HUDEP-2 (cell line): ENCODE measurements around the gene NRN1.
A peak's percentile ranks its signal among the peaks of the same experiment; 100 is the strongest.
"Not testable (repeated sequence)": the region's sequence is repeated elsewhere in the genome, so short reads cannot be mapped to it uniquely, and the experiment has no call there.

ENCODE experiments used
- DNase-seq, 76 experiments: peaks; one replicate each; lab custom pipeline; 2025; ENCODE audit not compliant: unreplicated experiment in 76 of 76; lab: John Stamatoyannopoulos, UW

NRN1 gene

DNA sequence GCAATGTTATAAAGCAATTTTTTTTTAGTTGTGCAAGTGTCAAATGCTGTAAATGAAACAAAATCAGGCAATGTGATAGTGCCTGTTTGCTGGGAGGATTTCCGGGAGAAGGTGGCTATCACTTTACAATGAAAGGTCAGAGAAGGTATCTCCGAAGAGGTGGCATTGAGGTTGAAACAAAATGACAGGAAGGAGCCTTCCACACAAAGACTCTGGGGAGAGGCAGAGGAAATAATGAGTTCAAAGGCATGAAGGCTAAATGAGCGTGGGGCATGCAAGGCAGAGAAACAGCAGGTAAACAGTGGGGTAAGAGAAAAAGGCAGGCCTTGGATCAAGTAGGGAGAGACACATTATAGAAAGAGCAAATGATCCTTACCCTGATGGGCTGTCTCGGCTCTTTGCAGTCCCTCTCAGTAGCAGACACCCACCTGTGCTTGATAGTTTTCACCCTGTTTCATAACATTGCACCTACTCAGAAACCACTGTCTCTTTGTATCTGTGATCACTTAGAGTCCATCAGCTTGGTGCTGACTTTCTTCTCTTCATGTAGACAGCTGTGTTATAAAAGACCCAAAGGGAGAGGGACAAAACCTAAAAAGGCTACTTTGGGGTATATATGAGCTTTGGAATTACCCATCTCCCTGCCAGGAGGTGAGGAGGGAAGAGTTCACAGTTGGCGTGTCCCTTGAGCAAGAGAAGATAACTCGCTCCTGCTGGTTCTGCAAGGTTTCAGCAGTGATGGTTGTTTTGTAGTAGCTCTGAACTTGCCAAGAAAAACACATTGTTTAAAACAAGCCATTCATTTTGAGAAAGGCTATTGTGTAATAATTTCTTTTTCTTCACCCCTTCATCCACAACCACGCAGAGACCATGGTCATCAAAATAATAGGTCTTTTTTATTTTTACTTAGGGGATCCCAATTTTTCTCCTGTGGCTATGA lies 22.3 kb downstream of the NRN1 start:
- DNase-seq: no peak

DNA sequence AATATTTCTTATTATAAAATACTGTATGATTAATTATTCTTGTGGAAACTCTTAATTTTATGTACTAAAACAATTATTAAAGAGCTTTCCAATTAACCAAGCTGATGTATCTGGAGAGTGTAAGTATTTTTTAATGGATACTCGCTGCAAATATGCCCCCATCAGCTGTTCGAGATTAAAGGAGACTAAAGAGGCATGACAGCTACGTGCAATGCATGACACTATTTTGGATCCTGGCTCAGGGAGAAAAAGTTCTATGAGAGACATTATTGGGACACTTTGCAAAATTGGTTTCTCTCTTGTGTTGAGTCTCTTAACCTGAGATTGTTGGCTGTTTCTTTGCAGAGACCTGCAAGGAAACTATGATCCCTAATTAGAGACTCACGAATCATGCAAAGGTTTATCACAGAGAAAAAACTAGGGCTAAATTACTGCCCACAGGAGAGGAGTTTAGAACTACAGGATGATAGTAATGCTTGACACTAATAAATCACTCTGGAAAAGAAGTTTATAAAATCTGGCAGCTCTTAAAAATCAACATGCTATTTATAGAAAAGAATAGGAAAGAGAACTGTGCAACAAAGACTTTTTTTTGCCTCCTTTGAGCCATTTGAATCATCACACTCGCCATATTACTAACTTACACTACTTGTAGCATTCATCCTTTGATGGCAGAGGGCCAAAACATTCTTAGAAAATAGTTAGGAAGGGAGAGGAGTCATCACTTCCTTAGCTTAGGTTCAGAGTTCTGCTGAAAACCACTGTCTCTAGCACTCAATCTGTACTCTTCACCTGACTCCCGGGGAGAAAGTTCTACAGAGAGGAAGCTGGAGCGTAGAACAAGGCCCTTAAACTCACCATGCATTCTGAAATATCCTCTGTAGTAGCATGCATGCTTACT lies 25.3 kb downstream of the NRN1 start:
- DNase-seq: no peak

DNA sequence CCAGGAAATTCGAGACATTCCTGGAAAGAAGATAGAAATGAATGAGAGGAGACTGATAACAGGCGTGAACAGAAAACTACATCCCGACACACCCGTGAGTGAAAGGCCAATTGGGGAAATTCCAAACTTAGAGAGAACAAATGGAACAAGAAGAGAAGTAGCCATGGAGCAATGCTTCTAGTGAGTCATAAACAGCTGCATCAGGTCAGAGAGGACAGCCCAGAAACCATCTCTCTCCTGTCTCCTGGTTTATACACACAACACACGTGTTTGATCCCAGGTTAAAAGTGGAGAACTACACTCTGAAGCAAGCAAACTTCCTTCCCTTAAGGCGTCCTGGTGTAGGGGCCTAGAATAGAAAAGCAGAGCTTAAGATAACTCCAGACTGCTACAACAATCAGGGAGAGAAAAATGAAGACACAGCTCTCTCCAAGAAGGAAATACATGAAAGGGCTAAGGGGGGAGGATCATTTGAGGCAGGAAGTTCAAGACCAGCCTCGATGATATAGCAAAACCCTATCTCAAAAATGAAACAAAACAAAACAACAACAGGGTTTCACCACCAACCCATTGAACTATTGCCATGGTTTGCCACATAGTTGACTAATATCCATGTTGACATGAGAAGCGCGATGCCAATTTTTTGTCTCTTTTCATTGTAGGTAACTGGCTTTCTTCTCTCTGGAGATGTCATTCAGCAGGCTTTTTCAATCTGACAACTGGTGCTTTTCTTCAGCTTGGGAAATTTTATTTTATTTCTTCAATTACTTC lies 26.9 kb downstream of the NRN1 start:
- DNase-seq: no peak

DNA sequence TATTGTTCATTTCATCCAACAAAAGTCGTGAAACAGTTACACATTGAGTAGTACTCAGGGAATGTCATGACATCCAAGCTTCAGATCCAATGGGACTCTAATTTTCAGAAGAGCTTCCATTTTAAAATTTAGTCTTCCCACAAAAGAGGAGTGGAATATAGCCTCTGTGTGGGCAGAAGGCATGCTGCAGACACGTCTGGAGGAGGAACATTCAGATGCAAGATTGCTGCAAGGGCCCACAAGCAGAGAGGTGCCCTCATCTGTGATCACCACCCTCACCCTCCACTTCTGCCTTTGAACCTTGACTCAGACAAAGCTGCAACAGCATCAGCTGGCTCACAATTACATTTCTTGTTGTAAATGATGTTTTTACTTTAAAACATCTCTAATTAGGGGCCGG lies 29.9 kb downstream of the NRN1 start:
- no peak for DNase-seq

DNA sequence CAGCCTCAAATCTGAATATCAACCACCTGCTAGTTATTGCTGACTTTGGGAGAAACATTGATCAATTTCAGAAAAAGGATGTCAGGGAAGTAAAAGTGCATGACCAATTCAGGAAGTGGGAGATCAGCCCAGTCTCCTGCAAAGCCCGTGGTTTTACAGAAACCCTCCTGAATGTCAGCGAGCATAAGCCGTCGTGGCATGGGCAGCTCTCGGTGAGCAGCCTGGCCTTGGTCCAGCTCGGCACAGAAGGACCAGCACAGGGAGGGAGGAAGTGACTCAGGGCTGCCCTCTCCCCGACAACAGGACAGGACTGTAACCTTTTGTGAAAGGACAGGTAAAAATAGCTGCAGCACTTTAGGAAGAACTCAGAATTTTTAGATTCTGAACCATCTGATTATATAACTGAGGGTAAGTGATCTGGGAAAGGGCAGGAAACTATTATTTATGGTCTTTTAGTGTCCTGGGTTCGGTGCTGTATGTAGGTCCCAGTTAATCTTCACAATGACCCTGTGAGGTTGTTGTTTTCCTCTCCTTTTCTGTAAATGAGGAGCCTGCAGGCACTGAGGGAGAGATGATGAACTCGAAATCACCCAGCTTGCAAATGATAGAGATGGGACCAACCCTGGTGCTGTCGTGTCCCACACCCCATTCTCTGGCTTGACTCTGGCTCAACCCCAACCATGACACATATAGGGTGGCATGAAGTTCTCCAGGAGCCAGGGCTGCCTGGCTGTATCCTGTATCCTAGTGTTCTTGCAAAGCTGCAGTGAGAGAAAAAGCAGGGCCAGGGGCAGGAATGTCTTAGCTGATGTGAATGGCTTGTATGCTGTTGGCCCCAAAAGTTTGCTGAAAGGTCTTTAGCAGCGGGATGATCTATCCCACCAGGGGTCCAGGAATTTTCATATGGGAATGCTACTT lies 37.6 kb downstream of the NRN1 start:
- peak in 2 of 76 experiments; percentile 2 to 8 for DNase-seq

DNA sequence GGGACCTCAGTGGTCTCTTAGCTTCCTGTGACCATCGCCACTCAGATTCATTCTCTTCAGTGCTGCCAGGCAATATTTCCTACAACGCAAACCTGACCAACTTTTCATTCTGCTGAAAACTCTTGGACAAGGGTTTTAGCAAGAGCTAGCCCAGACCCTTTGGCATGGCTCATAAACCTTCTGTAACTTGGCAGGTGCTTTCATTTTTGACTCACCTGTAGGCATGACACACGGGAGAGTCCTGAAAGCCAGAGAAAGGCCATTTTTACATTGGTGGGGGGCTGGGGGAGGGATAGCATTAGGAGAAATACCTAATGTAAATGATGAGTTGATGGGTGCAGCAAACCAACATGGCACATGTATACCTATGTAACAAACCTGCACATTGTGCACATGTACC lies 38.7 kb downstream of the NRN1 start:
- DNase-seq: not testable (repeated sequence)

DNA sequence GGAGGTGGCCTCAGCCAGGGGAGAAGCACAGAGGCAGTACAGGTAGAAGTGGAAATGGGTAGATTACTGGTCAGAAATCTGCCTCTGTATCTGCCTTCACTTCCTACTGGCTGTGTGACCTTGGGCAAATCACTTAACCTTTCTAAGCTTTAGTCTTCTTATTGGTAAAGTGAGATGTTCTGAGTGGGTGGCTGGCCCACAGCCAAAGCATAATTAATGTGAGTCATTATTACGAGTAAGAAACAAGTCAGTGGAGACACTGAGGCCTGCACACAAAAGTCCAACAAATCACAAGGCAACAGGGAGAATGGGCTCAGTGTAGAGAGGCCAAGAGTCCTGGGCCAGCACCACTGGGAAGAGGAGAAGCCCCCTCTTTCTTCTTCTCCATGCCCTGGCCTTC lies 39.1 kb downstream of the NRN1 start:
- DNase-seq: no peak

DNA sequence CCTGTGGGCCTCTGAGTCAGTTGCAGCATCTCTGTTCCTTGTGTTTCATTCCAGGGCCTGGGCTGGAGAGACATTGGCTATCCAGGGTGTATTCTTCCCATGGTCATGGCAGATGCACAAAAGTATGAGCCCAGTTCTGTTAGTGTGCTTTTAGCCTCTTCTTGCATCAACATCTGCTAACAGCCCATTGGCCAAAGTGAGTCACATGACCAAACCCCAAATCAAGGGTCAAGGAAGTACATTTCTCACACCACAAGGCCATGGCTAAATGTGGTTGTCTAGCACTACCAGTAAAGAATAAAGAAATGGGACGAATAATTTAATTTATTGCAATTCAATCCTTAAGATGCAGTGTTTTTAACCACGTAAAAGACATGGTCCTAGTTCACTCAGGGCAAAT lies 43.9 kb downstream of the NRN1 start:
- DNase-seq: no peak

DNA sequence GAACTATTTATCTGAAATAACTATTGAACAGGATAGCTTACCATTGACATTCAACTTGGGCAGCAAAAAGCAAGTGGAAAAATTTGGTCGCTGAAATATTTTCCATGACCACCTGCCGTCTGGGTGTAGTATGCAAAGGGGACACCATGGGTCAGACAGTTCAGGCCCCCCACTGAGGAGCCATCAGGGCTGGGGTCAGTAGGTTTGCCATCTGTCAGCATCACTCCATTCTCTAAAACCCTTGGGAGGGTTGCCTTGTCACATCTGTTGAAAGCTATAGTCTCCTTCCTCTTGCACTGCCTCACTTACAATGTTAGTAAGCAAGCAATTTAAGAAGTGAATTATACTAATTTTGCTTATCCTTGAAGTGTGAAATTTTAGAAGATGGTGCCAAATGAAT lies 44.9 kb downstream of the NRN1 start:
- DNase-seq: no peak

DNA sequence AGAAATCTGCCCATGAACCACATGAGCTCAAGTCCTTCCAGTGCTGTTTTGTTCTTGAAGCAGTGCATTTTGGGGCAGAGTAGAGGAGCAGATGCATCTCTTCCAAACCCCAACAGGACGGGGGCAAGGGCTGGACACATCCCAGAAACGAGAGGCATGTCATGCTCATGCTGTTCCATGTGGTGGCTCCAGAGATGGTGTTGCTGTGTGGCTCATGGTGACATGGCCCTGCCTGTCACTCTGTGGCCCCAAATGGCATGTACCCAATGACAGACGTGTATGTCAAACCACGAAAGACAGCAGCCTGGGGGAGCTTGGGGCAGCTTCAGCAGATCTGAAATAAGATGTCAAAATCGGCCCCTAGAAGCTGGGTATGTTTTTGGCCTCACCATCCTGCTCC lies 46.3 kb downstream of the NRN1 start:
- DNase-seq: no peak

DNA sequence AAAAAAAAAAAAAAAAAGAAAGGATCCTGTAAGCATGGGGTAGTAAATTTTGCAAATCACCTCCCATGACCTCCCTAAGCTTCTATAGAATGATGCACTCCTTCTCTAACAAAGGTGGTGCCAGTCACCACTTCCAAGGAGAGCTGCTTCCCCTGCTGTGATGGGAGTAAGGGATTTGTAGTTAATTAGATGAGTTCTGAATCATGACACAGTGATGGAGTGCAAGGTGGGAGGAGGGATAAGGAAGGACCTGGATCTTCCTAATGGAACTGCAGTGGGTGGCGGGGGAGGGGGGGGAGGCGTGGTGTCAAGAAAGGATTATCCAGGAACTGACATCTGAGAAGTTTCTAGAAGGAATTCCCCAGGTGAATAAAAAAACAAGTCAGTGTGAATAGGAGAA lies 47.8 kb downstream of the NRN1 start:
- DNase-seq: no peak

DNA sequence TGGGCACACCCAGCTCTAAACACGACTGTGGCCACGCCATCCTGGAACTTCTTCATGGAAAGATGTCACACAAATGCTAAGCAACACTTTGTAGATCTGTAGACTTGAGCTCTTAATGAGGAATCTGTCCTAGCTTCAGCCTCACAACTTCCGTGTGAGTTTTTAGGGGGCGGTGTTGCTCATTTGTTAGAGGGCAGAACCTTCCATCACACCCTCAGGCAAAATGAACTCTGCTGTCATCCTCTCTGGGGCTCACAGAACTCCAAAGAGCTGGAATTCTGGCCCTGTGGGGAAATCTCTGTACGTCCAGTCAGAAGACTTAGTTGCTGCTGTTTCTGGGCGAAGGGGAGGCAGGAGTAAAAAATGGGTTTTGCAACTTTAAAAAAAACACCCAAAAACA lies 49.8 kb downstream of the NRN1 start:
- no peak for DNase-seq

DNA sequence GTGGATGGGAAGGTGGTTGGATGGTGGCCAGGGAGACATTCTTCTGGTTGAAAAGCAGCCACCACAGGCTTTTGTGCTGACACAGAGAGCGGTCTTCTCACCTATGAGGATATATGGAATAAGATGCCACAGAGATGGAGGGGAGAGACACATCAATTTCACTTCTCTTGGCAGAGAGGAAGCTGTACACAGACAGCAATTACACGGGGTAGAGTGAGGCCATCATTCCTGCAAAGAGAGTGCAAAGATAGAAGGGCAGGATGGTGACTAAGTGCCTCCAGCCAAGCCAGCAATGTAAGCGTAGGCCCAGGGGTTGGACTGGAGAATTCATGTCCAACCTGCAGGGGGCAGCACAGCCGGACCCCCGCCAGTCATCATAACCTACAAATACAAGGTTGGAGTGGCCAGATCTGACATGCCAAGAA lies 56.4 kb downstream of the NRN1 start:
- DNase-seq: peak in 17 of 76 experiments; percentile 3 to 50 (median 19)
